HG02759 (cell line): Measurements from ENCODE around the gene TWSG1.
"Not testable (repeated sequence)": the region's sequence is repeated elsewhere in the genome, so short reads cannot be mapped to it uniquely, and the experiment has no call there.

Source experiments
- ATAC-seq: cut with Tn5 transposase; IDR thresholded peaks from one replicate; pipeline ENCODE4 v1.9.1; 2021; ENCODE audit warnings: mild to moderate bottlenecking, moderate library complexity; ENCODE audit not compliant: unreplicated experiment

The TWSG1 gene

DNA sequence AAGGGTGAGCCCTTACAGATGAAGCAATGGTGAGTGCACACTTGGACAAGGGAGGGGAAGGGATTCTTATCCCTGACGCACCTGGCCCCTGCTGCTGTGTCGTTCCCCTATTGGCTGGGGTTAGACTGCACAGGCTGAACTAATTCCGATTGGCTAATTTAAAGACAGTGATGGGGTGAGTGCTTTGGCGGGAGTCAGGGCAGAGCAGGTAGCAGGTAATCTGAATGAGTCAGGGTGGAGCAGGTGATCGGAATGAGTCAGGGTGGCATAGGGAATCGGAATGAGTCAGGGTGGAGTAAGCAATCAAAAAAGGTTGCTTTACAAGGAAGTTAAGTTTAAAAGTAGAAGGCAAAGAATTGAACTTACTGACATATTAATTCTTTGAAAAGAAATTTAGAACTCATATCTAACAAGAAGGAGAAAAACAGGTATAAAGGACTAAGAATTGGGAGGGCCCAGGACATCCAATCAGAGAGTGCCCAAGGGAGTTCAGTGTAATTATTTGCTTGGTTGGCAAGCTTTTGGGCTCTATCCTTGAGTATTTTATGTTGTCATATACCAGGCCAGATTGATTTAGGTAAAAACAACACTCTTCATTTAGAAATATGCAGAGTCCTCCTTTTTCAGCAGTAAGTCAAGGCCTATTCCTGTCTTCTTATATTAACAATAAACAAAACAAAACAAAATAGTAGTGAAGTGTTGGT lies 88.4 kb downstream of the TWSG1 start:
- ATAC-seq: no peak

GRCh38 chr18:9423648-9424047 lies 89.1 kb downstream of the TWSG1 start:
- ATAC-seq: not testable (repeated sequence)

DNA sequence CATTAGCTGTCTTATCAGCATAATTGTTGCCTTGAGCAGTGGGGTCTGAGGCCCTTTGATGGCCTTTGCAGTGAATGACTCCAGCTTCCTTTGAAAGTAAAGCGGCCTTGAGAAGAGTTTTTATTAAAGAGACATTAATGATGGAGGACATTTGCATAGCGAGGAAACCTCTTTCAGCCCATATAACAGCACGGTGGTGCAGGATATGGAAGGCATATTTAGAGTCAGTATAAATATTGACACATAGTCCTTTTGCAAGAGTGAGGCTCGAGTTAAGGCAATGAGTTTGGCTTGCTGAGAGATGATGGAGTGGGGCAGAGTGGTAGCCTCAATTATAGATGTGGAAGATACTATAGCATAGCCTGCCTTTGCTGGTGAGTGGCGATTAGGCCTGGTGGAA lies 89.7 kb downstream of the TWSG1 start:
- not testable (repeated sequence) for ATAC-seq

DNA sequence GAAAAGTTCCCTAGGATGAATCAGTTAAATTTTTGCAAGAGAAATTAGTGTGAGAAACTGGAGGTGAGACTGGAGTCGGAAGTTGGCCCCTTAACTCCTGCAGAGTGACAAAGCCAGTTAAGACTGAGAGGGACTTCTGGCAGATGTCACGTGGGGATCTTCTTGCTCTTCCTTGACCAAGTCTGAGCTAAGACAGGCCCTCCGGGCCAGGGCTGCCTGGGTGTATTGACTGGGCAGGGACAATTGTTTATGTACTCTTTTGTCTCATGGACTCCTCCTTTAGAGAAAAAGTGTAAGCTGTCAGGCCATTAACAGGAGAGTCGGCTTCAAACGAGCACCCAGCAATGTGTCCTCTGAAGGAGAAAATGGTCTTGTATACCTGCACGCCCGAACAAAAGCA lies 92.2 kb downstream of the TWSG1 start:
- no peak for ATAC-seq

DNA sequence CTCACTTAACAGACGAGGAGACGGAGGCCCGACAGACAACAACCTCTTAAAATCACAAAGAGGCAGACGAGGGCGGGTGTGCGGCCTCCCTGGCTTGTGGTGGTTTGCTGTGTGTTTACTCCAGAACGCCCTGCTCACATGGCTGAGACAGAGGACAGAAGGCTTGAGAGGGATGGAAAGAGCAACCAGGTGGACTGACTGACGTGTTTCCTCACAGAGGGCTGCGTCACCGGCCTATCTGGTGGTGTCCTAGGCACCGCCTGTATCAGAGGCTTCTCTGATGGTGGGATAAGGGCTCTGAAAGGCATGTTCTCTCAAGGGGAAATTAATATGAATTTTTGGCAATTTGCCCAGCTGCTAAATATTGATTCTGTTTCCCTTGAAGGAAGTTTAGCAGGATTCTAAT lies 93.7 kb downstream of the TWSG1 start:
- ATAC-seq: no peak

- ATAC-seq: no peak
Measured at GRCh38 chr18:9428862-9429661, 94.5 kb downstream of the TWSG1 start.

DNA sequence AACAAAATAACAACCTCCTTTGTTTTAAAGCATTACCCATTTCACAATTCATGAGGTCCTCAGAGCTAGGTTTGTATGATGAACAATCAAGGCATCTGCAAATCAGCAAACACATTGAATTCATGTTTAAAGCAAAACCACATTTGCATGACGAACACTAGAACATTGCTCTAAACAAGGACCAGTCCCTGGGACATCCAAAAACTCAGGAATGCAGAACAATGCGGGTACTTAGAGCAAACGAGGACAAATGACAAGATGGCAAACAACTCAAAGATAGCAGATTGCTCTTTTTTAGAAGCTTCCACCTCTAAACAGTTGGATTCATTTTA lies 95.1 kb downstream of the TWSG1 start:
- no peak for ATAC-seq

GRCh38 chr18:9430315-9430714 lies 95.7 kb downstream of the TWSG1 start:
- not testable (repeated sequence) for ATAC-seq

- ATAC-seq: no peak
Measured at GRCh38 chr18:9431296-9431695, 96.7 kb downstream of the TWSG1 start.

GRCh38 chr18:9433122-9433521 lies 98.5 kb downstream of the TWSG1 start:
- ATAC-seq: not testable (repeated sequence)

DNA sequence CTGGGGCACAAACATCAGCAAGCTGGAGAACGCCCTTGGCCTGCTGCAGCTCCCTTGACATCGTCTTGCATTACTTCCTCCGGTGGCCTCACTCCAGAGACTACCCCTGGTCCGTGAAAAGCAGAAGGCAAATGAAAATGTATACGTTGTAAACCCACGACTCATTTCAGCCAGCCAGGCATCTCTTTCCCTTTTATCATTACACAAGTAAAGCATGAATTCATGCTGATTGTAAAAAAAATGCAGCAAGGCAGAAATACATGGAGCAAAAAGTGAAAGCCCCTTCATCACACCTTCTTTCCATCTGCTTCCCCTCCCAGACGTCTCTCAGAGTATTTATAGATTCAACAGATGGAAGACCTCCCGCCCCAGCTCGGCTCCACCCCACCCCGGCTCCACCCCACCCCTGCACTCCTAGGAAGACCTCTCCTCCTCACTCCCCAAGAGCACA lies 99.1 kb downstream of the TWSG1 start:
- ATAC-seq: no peak

GRCh38 chr18:9434122-9434701 lies 99.6 kb downstream of the TWSG1 start:
- no peak for ATAC-seq

DNA sequence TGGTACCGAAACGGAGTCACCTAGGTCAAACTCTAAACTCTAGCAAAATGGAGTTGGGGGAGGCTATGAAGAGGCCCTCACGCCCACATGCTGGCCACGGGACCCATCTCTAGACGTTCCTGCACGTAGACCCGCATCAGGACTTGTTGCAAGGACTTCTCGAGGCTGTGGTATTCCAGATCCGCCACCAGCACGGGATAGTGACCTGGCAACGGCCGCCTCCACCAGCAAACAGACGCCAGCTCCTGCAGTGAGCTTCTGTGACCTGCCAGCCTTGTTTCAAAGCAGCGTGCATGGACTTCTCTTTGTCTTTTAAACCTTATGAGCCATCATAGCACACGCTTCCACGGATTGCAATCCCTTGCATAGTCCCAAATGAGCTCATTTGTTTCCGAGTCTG lies 100.5 kb downstream of the TWSG1 start:
- ATAC-seq: no peak

GRCh38 chr18:9436206-9436929 lies 101.8 kb downstream of the TWSG1 start:
- ATAC-seq: no peak

DNA sequence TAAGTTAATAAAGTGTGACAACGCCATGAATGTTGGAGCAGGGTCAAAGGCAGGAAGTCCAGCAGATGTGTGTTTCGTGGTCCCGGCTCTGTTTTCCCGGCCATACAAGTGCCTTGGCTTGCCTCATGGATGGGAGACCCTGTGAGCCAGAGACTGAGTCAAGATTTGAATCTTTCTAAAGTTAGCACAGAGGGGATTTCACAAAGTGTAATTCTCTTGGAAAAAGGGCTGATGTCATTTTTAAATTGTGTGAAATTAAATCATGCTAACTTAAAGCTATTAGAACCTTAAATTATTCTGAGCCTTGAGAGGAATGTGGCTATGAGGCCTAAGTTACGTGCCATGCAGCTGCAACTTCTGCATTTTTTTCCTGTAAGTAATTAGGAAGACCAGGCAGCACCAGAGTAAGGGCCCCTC lies 102.5 kb downstream of the TWSG1 start:
- no peak for ATAC-seq

GRCh38 chr18:9437672-9438071 lies 103.1 kb downstream of the TWSG1 start:
- no peak for ATAC-seq

DNA sequence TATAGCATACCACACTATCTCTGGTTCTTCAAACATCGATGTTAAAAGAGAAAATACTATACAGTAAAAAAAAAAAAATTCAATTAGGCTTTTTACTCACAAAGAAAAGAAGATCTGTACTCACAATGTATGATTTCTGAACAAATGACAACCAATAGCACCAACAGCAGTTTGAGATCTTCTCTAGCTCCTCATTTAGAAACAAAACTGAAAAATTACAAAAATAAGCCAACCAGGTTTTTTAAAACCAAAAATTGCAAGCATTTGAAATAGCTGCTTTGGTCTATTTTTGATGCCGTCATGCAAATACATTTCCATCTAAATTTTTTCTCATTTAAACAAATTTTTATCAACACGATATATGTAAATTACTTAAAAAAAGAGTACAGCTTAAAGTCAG lies 106.5 kb downstream of the TWSG1 start:
- ATAC-seq: no peak

DNA sequence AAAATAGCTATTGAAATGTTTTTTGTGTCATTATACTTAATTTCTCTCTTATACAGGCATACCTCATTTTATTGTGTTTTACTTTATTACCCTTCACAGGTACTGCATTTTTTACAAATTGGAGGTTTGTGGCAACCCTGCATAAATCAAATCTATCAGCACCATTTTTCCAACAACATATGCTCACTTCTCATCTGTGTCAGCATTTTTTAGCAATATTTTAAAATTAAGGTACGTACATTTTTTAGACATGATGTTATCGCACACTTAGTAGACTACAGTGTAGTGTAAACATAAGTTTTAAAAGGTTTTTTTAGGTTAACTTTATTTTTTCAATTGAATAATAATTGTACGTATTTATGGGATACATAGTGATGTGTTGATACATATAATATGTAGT lies 110.0 kb downstream of the TWSG1 start:
- ATAC-seq: no peak

GRCh38 chr18:9446839-9447238 lies 112.3 kb downstream of the TWSG1 start:
- no peak for ATAC-seq

DNA sequence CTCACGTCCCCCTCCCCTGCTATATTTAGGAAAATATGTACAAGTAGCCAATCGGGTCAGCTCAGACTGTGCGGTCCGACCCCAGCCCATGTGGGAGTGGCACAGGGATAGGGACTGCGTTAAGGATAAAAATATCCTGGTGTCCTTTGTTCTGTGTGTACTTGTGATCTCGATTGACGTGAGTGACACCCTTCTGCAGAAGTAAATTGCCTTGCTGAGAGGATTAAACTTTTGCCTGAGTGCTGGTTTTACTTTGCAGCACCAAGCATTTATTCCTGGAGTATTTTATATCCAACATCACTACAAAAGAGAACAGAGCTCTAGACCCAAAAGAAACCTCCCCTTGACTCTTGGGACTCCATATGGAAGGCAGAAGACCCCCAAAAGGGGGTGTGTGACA lies 112.8 kb downstream of the TWSG1 start:
- ATAC-seq: no peak

GRCh38 chr18:9449600-9450414 lies 115.2 kb downstream of the TWSG1 start:
- ATAC-seq: no peak
